Transverse colon (tissue), 4 donors: ENCODE results near the gene HILPDA.
A peak's percentile ranks its signal among the peaks of the same experiment; 100 is the strongest.

Experiments used
- CTCF ChIP-seq, 5 experiments: fragments of 200-600 bp in 3 of 5; fragments of 450-650 bp in 2 of 5; sonication (generic) in 3 of 5; IDR thresholded peaks; 1 replicate in 2 of 5; 2 replicates in 3 of 5; pipeline ENCODE4 v1.5.1; 2016 to 2017; ENCODE audit warnings: antibody characterized with exemption in 5 of 5, inconsistent platforms in 3 of 5, mild to moderate bottlenecking in 2 of 5, moderate library complexity in 1 of 5
- POLR2AphosphoS5 ChIP-seq, 3 donors: sonication (generic); formaldehyde crosslinking; IDR thresholded peaks; one replicate each; pipeline ENCODE4 v1.6.1; 2016; ENCODE audit warnings: antibody characterized with exemption in 3 of 3

DNA sequence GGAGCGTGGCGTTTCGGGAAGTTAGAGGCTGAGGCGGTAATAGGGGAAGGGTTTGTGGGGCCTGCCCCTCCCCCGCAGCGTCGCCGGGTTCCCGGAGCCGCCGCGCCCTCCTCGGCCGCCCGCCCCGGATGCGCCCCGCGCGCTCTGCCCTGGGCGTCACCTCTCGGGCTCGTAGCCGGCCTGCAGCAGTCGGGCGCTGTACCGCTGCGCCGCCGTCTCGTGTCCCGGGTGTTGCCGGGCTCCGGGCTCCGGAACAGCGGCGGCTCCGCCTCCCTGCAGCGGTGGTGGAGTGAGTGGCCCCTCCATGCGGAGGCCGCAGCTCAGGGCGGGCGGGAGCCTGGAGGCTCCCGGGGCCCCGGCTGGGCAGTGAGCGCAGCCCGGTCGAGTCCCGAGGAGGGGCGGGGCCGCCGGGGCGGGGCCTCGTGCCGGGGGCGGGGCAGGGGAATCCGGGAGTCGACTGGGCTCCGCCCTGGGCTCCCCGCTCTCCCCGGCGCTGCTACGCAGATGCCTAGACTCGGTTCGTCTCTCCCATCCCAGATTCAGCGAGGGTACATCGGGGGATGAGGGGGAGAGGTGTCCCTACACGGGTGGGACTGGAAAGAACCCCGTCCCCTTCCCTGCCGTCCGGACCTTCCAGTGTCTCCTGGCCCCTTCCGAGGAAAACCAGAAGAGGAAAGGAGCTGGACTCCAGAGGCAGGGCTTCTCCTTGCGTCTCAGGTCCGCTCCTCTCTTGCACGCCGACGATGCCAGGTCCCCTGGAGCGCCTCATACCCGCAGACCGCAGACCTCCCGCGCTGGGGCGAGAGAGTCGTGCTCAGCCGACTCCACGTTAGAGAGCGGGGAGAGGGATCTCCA lies 45.9 kb upstream of the HILPDA start, which contains the start of gene IMPDH1:
- TF ChIP-seq CTCF (IDR thresholded peaks at IDR 0.05): no peak
- peak; percentile 30 to 78 (median 74) for TF ChIP-seq POLR2AphosphoS5 (IDR thresholded peaks at IDR 0.05)
